ENCODE measurements around the gene ABHD3. TPM values are rescaled to one million over a fixed set of nuclear protein-coding genes. Genes with fewer than 3 reads are reported as not detected.
A peak's percentile ranks its signal among the peaks of the same experiment; 100 is the strongest.
"Not testable (repeated sequence)": the region's sequence is repeated elsewhere in the genome, so short reads cannot be mapped to it uniquely, and the experiment has no call there.

The ABHD3 gene
- total RNA-seq, 1 donor from 2014 or later: 4.3 TPM

DNA sequence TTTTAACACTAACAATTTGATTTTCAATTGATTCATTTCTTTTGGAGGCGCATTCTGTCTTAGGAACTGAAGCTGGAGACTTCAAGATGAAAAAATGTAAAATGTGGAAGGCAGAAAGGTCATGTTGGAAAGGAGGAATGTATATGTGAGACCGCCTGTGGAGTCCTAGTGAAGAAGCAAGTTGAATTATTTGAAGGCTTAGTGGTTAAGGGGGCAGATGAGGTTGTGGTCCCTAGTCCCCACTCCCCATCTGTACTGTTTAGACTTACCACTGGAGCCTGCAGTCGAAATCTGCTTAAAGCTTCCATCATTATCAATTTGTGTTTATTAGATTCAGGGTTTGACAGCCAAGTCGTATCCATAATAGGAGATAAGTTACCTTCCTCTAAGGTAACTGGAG is 20.6 kb upstream of the ABHD3 start:
- no peaks in the 10 kb centered on the region for H3K4me1 Mint-ChIP-seq (ENCODE audit: low read depth)
- no peak overlapping the region for H3K27ac Mint-ChIP-seq (ENCODE audit: unreplicated experiment)
- no peak overlapping the region for H3K4me3 Mint-ChIP-seq (ENCODE audit: unreplicated experiment)
- TF ChIP-seq, protein P1, sequence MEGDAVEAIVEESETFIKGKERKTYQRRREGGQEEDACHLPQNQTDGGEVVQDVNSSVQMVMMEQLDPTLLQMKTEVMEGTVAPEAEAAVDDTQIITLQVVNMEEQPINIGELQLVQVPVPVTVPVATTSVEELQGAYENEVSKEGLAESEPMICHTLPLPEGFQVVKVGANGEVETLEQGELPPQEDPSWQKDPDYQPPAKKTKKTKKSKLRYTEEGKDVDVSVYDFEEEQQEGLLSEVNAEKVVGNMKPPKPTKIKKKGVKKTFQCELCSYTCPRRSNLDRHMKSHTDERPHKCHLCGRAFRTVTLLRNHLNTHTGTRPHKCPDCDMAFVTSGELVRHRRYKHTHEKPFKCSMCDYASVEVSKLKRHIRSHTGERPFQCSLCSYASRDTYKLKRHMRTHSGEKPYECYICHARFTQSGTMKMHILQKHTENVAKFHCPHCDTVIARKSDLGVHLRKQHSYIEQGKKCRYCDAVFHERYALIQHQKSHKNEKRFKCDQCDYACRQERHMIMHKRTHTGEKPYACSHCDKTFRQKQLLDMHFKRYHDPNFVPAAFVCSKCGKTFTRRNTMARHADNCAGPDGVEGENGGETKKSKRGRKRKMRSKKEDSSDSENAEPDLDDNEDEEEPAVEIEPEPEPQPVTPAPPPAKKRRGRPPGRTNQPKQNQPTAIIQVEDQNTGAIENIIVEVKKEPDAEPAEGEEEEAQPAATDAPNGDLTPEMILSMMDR (IDR thresholded peaks at IDR 0.05): no peak
- H3K27me3 Mint-ChIP-seq (ENCODE audit: low read depth): no peaks in the 10 kb centered on the region
- no peak for DNase-seq (ENCODE audit: low spot score)
- H3K9me3 Mint-ChIP-seq (ENCODE audit: low read depth): no peaks in the 10 kb centered on the region
- H3K36me3 Mint-ChIP-seq (ENCODE audit: low read depth): no peaks in the 10 kb centered on the region

DNA sequence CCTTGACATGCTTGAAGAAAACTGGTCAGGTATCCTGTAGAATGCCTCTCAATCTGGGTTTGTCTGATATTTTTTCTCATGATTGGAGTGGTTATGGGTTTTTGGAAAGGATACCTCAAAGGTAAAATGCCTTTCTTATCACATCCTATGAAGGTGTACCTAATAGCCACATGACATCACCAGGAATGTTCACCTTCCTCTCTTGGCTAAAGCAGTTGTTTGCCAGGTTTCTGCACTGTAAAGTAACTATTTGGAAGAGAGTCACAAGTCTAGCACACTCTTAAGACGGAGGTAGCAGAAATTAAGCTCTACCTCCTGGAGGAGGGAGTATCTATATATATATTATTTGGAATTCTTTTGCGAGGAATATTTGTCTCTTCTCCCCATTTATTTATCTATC is 18.1 kb upstream of the ABHD3 start:
- no peaks in the 10 kb centered on the region for H3K4me1 Mint-ChIP-seq (ENCODE audit: low read depth)
- TF ChIP-seq, protein P1 (IDR thresholded peaks at IDR 0.05): no peak
- no peak overlapping the region for H3K4me3 Mint-ChIP-seq (ENCODE audit: unreplicated experiment)
- H3K9me3 Mint-ChIP-seq (ENCODE audit: low read depth): peaks cover 1% of the 10 kb centered on the region
- DNase-seq (ENCODE audit: low spot score): no peak
- no peaks in the 10 kb centered on the region for H3K27me3 Mint-ChIP-seq (ENCODE audit: low read depth)
- no peak overlapping the region for H3K27ac Mint-ChIP-seq (ENCODE audit: unreplicated experiment)
- H3K36me3 Mint-ChIP-seq (ENCODE audit: low read depth): no peaks in the 10 kb centered on the region

DNA sequence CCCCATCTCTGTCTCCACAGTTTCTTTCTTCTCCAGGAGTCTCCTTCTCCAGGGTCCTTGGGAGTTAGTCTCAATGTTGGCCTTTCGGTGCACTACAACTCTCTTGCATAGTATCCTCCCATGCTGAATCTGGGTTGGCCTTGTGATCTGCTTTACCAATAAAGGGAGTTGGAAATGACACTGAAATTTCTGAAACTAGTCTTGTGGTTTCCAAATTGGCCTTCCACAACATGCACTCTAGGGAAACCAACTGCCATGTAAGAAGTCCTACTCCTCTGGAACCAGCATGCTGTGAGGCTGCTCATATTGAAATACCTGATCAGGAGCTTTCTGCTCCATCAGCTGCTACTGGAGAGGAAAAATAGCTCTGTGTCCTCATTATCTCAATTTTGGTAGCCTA is 9.9 kb upstream of the ABHD3 start:
- no peak overlapping the region for H3K4me3 Mint-ChIP-seq (ENCODE audit: unreplicated experiment)
- H3K4me1 Mint-ChIP-seq (ENCODE audit: low read depth): no peaks in the 10 kb centered on the region
- TF ChIP-seq, protein P1 (IDR thresholded peaks at IDR 0.05): no peak
- H3K36me3 Mint-ChIP-seq (ENCODE audit: low read depth): peaks cover 8% of the 10 kb centered on the region
- peaks cover 22% of the 10 kb centered on the region for H3K9me3 Mint-ChIP-seq (ENCODE audit: low read depth)
- H3K27ac Mint-ChIP-seq (ENCODE audit: unreplicated experiment): no peak overlapping the region
- no peak for DNase-seq (ENCODE audit: low spot score)
- H3K27me3 Mint-ChIP-seq (ENCODE audit: low read depth): no peaks in the 10 kb centered on the region

DNA sequence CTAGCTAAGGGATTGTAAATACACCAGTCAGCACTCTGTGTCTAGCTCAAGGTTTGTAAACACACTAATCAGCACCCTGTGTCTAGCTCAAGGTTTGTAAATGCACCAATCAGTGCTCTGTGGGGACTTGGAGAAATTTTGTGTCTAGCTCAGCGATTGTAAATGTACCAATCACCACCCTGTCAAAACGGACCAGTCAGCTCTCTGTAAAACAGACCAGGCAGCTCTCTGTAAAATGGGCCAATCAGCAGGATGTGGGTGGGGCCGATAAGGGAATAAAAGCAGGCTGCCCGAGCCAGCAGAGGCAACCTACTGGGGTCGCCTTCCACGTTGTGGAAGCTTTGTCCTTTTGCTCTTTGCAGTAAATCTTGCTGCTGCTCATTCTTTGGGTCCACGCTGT is 2.6 kb upstream of the ABHD3 start:
- not testable (repeated sequence) for H3K4me3 Mint-ChIP-seq (ENCODE audit: unreplicated experiment); H3K36me3 Mint-ChIP-seq (ENCODE audit: low read depth); H3K27ac Mint-ChIP-seq (ENCODE audit: unreplicated experiment); DNase-seq (ENCODE audit: low spot score); H3K27me3 Mint-ChIP-seq (ENCODE audit: low read depth); H3K9me3 Mint-ChIP-seq (ENCODE audit: low read depth)
- H3K4me1 Mint-ChIP-seq (ENCODE audit: low read depth): peaks cover 13% of the 10 kb centered on the region

DNA sequence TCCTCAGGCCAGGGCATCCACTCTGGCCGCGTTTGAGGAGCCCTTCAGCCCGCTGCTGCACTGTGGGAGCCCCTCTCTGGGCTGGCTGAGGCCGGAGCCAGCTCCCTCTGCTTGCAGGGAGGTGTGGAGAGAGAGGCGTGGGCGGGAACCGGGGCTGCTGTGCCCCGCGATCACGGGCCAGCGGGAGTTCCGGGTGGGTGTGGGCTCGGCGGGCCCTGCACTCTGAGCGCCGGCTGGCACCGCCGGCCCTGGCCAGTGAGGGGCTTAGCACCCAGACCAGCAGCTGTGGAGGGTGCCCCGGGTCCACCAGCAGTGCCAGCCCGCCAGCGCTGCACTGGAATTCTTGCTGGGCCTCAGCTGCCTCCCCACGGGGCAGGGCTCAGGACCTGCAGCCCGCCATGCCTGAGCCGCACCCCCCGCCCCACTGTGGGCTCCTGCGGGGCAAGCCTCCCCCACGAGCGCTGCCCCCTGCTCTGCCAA is 1.9 kb upstream of the ABHD3 start:
- Mint-ChIP-seq H3K27ac (ENCODE audit: unreplicated experiment) (no peak overlapping the region), H3K27me3 (ENCODE audit: low read depth) (no peaks in the 10 kb centered on the region), H3K4me1 (ENCODE audit: low read depth) (peaks cover 13% of the 10 kb centered on the region), H3K4me3 (ENCODE audit: unreplicated experiment) (no peak overlapping the region), H3K9me3 (ENCODE audit: low read depth) (no peaks in the 10 kb centered on the region), H3K36me3 (ENCODE audit: low read depth) (no peaks in the 10 kb centered on the region)
- no peak for DNase-seq (ENCODE audit: low spot score)
- TF ChIP-seq, protein P1 (IDR thresholded peaks at IDR 0.05): no peak

DNA sequence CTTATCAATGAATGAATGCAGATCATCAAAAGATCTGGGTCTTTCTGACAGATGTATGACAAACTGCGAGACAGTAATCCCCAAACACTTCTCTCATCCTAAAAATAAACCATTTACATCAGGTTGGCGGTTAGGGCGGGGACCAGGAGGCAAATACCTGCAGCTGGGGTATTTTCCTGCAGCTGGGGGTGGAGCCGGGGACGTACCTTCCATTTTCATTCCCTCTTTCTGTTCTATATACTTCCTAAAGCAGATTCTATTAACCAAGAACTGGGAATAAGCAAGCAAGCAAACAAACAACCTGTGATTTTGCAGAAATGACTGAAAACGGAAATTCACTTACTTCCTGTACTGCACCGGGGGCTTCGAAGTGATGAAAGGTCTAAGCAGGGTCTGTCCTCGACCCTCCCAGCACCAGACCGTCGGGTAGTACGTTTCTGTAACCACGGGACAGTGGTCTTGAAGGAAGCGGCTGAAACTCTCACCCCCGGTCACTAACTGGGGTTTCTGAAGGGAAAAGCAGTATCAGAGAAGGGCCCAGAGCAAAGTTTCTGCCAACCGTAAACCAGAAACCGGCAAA is 1.2 kb downstream of the ABHD3 start:
- Mint-ChIP-seq H3K27me3 (ENCODE audit: low read depth) (no peaks in the 10 kb centered on the region), H3K27ac (ENCODE audit: unreplicated experiment) (peak overlapping the region; percentile 83), H3K36me3 (ENCODE audit: low read depth) (no peaks in the 10 kb centered on the region), H3K9me3 (ENCODE audit: low read depth) (no peaks in the 10 kb centered on the region), H3K4me1 (ENCODE audit: low read depth) (peaks cover 13% of the 10 kb centered on the region), H3K4me3 (ENCODE audit: unreplicated experiment) (peak overlapping the region; percentile 88)
- DNase-seq (ENCODE audit: low spot score): no peak
- TF ChIP-seq, protein P1 (IDR thresholded peaks at IDR 0.05): no peak
